GM18508 (cell line): Measurements from ENCODE around the gene UBIAD1.
"Not testable (repeated sequence)": the region's sequence is repeated elsewhere in the genome, so short reads cannot be mapped to it uniquely, and the experiment has no call there.

Experiments used
- ATAC-seq: cut with Tn5 transposase; IDR thresholded peaks from one replicate; pipeline ENCODE4 v1.9.1; 2021; ENCODE audit warnings: moderate number of reproducible peaks; ENCODE audit not compliant: insufficient read depth, unreplicated experiment

UBIAD1 gene

GRCh38 chr1:11273595-11274234 is 717 bp downstream of the UBIAD1 start:
- ATAC-seq = no peak

- no peak for ATAC-seq
These were observed 6.2 kb downstream of the UBIAD1 start for GRCh38 chr1:11279152-11279551.

GRCh38 chr1:11279630-11280029 is 6.6 kb downstream of the UBIAD1 start:
- ATAC-seq = no peak

- no peak for ATAC-seq
These were observed 7.8 kb downstream of the UBIAD1 start for GRCh38 chr1:11280719-11281376.

GRCh38 chr1:11281518-11282331 is 8.7 kb downstream of the UBIAD1 start:
- no peak for ATAC-seq

- no peak for ATAC-seq
These were observed 10.2 kb downstream of the UBIAD1 start for GRCh38 chr1:11283151-11283550.

- ATAC-seq = no peak
These were observed 11.8 kb downstream of the UBIAD1 start for GRCh38 chr1:11284784-11285183.

GRCh38 chr1:11285883-11286734 is 13.1 kb downstream of the UBIAD1 start:
- no peak for ATAC-seq

- no peak for ATAC-seq
These were observed 13.9 kb downstream of the UBIAD1 start for GRCh38 chr1:11286735-11287410.

GRCh38 chr1:11289064-11289463 is 16.1 kb downstream of the UBIAD1 start:
- ATAC-seq = no peak

GRCh38 chr1:11291049-11291448 is 18.1 kb downstream of the UBIAD1 start:
- no peak for ATAC-seq

- no peak for ATAC-seq
These were observed 20.9 kb downstream of the UBIAD1 start for GRCh38 chr1:11293856-11294255.

- no peak for ATAC-seq
These were observed 22.0 kb downstream of the UBIAD1 start for GRCh38 chr1:11294951-11295350.

GRCh38 chr1:11295905-11296304 is 22.9 kb downstream of the UBIAD1 start:
- ATAC-seq = no peak

GRCh38 chr1:11297774-11298173 is 24.8 kb downstream of the UBIAD1 start:
- not testable (repeated sequence) for ATAC-seq

GRCh38 chr1:11298390-11299224 is 25.6 kb downstream of the UBIAD1 start:
- ATAC-seq = no peak

GRCh38 chr1:11299225-11299574 is 26.2 kb downstream of the UBIAD1 start:
- ATAC-seq = no peak

GRCh38 chr1:11301601-11302000 is 28.6 kb downstream of the UBIAD1 start:
- ATAC-seq = no peak

GRCh38 chr1:11302366-11302765 is 29.4 kb downstream of the UBIAD1 start:
- ATAC-seq = no peak
